DMS153 treated with DMSO at 0.1 percent for 48 hours (cell line): Measurements from ENCODE around the gene MICAL3.

Experiments
- DNase-seq: peaks from one replicate; lab custom pipeline; 2025; ENCODE audit not compliant: unreplicated experiment; lab: John Stamatoyannopoulos, UW

MICAL3 gene

GRCh38 chr22:17802822-17803221, 221.5 kb downstream of the MICAL3 start:
- no peak for DNase-seq

DNA sequence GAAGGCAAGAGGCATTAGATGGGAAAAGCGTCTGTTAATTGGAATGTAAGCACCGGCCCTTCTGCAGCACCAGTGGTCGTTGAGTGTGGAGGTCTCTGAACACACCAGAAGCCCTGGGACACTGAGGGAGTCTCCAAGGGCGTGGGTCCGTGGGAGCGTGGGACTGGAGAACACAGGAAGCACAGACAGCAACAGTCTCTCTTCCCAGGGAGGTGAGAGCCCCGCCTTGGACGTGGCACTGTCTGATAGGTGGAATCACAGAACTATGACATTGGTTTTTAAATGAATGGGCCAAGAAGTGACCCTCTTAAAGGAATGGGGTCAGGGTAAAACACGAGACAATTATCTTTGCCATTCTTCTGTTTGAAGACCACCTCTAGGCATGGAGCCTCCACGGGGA, 221.9 kb downstream of the MICAL3 start:
- no peak for DNase-seq

DNA sequence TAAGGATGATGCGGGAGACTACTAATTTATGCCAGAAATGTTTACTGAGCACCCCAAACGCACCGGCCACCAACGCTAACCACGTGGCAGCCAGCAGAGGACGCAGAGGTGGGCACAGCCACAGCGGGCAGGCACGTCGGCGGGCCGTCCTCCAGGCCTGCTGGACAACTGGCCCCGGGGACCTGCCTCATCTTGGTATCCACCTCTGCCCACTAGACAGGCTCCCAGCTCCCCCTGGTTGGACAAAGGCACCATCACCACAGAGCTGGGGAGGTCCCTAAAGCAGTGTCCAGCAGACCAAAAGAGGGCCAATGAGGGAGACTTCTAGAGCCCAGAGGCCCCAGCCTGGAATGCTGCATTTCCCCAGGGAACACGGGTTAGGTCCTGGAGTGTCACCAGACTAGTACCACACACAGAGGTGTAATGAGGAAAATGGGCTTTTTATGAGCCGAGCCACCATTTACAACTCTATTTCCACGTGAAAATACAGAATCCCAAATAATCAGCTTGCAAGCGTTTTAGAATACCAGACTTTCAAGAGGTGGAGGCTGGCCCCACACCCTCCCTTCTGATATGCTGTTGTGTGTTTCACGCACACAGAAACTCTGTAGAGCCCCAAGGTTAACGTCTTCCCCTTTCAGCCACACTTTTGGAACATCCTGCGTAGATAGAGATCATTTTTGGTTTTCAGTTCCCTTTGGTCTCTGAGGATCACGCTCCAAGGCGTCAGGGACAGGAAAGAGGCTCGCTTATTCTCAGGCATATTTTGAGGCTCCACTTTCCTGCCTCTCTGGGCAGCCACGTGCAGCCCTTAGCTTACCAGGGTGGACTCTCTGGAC, 226.4 kb downstream of the MICAL3 start:
- DNase-seq = no peak

DNA sequence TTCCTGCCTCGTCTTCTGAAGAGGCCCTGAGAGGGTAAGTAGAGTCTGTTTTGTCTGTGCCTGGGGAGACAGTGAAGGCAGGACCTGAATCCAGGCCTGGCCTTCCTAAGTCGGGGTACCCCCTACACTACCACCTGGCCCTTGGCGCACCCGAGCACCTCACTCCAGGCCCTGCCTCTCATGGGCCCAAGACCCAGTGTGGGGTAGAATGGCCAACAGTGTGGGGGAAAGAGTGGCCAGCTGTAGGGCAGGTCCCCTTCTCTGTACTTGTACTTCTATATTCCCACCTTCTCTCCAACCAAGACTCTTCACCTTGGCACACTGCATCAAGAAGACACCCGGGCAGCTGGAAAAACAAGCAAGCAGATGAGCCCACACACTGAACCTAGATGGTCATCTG, 227.7 kb downstream of the MICAL3 start:
- no peak for DNase-seq

- DNase-seq = no peak
These were observed 228.5 kb downstream of the MICAL3 start for GRCh38 chr22:17795661-17796548.

- no peak for DNase-seq
These were observed 229.4 kb downstream of the MICAL3 start for GRCh38 chr22:17794726-17795542.

GRCh38 chr22:17792854-17793434, 231.4 kb downstream of the MICAL3 start:
- DNase-seq = no peak

GRCh38 chr22:17792299-17792698, 232.1 kb downstream of the MICAL3 start:
- no peak for DNase-seq

- no peak for DNase-seq
These were observed 233.2 kb downstream of the MICAL3 start for GRCh38 chr22:17791196-17791595.

DNA sequence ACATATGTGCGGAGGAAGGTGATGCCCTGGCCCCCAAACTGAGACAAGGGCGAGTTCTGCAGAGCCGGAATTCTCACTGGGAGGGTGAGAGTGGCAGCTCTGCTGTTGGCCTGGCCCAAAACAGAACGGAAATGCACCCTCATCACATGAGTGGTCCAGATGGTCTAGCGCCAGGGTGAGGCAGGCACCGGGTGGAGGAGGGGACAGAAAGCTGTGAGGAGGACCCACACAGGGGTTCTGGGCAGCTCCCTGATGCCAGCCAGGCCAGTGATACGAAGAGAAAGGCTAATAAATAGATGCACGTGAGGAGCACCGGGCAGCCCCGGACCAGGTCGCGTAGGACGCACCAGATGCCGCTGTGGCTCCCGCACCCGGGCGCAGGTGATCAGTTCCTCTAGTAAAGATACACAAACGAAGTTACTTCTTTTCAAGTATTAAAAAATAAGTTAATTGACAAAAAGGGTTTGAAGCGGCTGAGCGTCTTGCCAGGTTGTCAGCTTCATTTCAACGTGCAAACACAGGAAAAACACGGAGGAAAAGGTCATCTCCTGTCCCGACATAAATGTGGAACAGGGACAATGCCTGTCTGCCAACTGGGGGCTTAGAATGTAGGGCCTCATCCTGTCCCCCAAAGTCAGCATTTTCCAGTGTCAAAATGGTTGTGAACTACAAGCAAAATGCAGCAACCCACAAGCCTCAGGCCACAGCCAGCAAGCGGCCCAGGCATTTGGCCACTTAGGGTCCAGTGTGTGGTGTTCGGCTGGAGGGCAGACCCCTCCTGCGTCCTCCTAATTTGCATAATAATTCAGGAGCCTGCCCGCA, 234.8 kb downstream of the MICAL3 start:
- DNase-seq = no peak

DNA sequence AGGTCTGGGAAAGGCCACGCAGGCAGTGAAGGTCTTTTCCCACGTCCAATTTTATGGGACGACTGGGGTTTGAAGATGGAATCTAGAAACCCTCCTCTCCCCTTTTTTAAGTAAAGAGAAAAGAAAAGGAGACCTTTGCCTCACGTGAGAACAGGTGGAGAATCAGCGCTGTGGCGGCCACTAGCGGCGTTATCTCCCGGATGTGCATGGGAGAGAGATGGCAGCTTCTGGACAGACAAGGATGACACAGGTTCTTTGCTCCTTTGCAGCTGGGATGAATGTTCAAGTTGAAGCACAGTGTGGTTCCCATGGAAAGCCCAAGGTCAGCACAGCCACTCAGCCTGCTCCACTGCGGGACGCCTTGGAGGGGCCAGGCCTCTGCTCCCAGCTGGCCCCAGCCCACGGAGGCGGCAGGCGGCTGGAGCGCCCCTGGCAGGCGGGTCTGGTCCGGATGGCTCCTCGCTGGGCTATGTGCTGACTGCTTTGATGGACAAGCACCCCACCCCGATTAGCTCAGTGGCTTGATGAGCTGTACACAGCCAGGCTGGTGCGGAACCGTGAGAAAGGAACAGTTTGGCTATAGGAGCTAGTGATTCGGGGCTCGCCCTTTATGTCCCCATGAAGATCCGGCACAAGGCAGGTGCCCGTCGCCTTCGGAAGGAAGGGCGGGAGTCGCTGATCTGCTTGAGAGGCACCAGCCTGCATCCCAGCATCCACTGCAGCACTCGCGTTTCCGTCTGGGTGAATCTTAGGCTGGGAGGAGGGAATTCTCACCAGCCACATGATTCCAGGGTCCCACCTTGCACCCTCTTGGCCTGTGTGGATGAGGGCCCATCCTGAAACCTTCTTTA, 235.6 kb downstream of the MICAL3 start:
- DNase-seq = no peak

- DNase-seq = no peak
These were observed 236.5 kb downstream of the MICAL3 start for GRCh38 chr22:17787716-17788330.

- no peak for DNase-seq
These were observed 237.1 kb downstream of the MICAL3 start for GRCh38 chr22:17787241-17787640.

- DNase-seq = no peak
These were observed 237.8 kb downstream of the MICAL3 start for GRCh38 chr22:17786435-17787161.

- DNase-seq = no peak
These were observed 238.9 kb downstream of the MICAL3 start for GRCh38 chr22:17785185-17786184.

GRCh38 chr22:17784776-17785175, 239.6 kb downstream of the MICAL3 start:
- DNase-seq = no peak
